Endodermal cell (in vitro differentiated cells): ENCODE results near the gene RUBCN. TPM values are rescaled to one million over a fixed set of nuclear protein-coding genes. Genes with fewer than 3 reads are reported as not detected.

Experiments used
- DNase-seq: peaks from one replicate; pipeline ENCODE4 v3.0.0-alpha.2; 2017
- H3K27ac ChIP-seq: 2 replicates; pipeline ENCODE4 v1.5.1; 2013; ENCODE audit warnings: mild to moderate bottlenecking, low read depth, low read length, moderate library complexity
- H3K27me3 ChIP-seq: 2 replicates; pipeline ENCODE4 v1.6.1; 2013; ENCODE audit warnings: mild to moderate bottlenecking, low read length, moderate library complexity; ENCODE audit not compliant: insufficient read depth, control insufficient read depth, poor library complexity, severe bottlenecking
- H3K36me3 ChIP-seq: 2 replicates; pipeline ENCODE4 v1.7.0; 2013; ENCODE audit warnings: mild to moderate bottlenecking, low read length, moderate library complexity; ENCODE audit not compliant: control insufficient read depth, insufficient read depth
- H3K4me1 ChIP-seq: one replicate; pipeline ENCODE4 v1.7.0; 2013; ENCODE audit warnings: low read length; ENCODE audit not compliant: control insufficient read depth, insufficient read depth
- H3K4me3 ChIP-seq: 2 replicates; pipeline ENCODE4 v1.5.1; 2013; ENCODE audit warnings: mild to moderate bottlenecking, low read length, moderate library complexity
- H3K9ac ChIP-seq: 2 replicates; pipeline ENCODE4 v1.6.1; 2013; ENCODE audit warnings: mild to moderate bottlenecking, low read length, moderate library complexity; ENCODE audit not compliant: poor library complexity, severe bottlenecking; ENCODE audit errors: extremely low read depth
- H3K9me3 ChIP-seq: 2 replicates; pipeline ENCODE4 v1.6.1; 2013; ENCODE audit warnings: mild to moderate bottlenecking, low read length, moderate library complexity; ENCODE audit not compliant: control insufficient read depth
- H3K27ac Mint-ChIP-seq: 2 replicates; pipeline ENCODE4 v1.8.0; 2020; ENCODE audit warnings: mixed read lengths
- H3K27me3 Mint-ChIP-seq: 2 replicates; pipeline ENCODE4 v1.8.0; 2021; ENCODE audit warnings: mild to moderate bottlenecking, mixed read lengths; ENCODE audit not compliant: insufficient read depth
- H3K36me3 Mint-ChIP-seq: 2 replicates; pipeline ENCODE4 v1.8.0; 2020; ENCODE audit warnings: low read depth, mixed read lengths
- H3K4me1 Mint-ChIP-seq: 2 replicates; pipeline ENCODE4 v1.8.0; 2020; ENCODE audit warnings: mixed read lengths
- H3K4me3 Mint-ChIP-seq: 2 replicates; pipeline ENCODE4 v1.8.0; 2020; ENCODE audit warnings: mild to moderate bottlenecking, moderate library complexity, mixed read lengths
- H3K9me3 Mint-ChIP-seq: 2 replicates; pipeline ENCODE4 v1.8.0; 2020; ENCODE audit warnings: mild to moderate bottlenecking, mixed read lengths
- WGBS, 2 experiments: methylation state at CpG; one replicate each; pipeline versions ENCODE4 v1.1.5 to v1.1.7; 2013; ENCODE audit warnings: missing lambda C conversion rate in 2 of 2, mixed read lengths in 1 of 2; ENCODE audit not compliant: insufficient coverage in 1 of 2, insufficient read length in 1 of 2; 5-methylcytosine and 5-hydroxymethylcytosine counted together
- total RNA-seq, 2 donors: library from RNA; stranded (reverse); fragmentation: NEBNext Ultra II Directional in 1 of 2; extraction: Animal tissue kit (Norgen Biotek cat#: 25700) in 1 of 2; gene quantifications; 2 replicates in 1 of 2; 3 replicates in 1 of 2; pipeline ENCODE4 v1.2.1, GENCODE V29; 2021
- TF ChIP-seq, protein P1 (sequence below): fragments of 200-600 bp; sonication (generic); conservative IDR thresholded peaks from 2 replicates; pipeline ENCODE4 v1.5.0; 2021; ENCODE audit warnings: antibody characterized with exemption, mild to moderate bottlenecking

Gene RUBCN
- total RNA-seq, 2 donors from 2014 or later = 17.2 to 18.3 TPM

DNA sequence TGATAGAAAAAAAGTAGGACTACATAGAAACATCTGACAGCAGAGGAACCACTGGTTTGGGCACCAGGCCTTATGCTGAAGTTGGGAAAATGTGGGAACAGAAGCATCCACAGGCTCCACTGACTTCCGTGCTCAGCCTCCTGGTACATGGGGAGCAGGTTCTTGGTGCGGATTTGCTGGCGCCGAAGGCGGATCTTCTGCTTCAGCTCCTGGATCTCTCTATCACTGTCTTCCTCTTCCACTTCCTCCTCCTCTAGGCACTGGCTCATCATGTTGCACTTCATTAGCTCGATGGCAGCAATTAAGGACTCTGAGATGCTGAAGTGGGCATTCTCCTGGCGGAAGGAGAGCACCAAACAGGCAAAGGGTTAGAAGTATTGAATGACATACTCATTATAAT, 42.5 kb downstream of the RUBCN start:
- 90 to 97% methylated on average over 7 of the region's 7 CpGs for WGBS, 2 experiments
- peaks cover 42% of the 10 kb centered on the region for H3K9me3 ChIP-seq
- Mint-ChIP-seq H3K9me3 (peaks cover 28% of the 10 kb centered on the region), H3K36me3 (peaks cover 90% of the 10 kb centered on the region), H3K4me3 (no peak overlapping the region), H3K27ac (no peak overlapping the region), H3K4me1 (peaks cover 5% of the 10 kb centered on the region), H3K27me3 (no peaks in the 10 kb centered on the region)
- TF ChIP-seq, protein P1, sequence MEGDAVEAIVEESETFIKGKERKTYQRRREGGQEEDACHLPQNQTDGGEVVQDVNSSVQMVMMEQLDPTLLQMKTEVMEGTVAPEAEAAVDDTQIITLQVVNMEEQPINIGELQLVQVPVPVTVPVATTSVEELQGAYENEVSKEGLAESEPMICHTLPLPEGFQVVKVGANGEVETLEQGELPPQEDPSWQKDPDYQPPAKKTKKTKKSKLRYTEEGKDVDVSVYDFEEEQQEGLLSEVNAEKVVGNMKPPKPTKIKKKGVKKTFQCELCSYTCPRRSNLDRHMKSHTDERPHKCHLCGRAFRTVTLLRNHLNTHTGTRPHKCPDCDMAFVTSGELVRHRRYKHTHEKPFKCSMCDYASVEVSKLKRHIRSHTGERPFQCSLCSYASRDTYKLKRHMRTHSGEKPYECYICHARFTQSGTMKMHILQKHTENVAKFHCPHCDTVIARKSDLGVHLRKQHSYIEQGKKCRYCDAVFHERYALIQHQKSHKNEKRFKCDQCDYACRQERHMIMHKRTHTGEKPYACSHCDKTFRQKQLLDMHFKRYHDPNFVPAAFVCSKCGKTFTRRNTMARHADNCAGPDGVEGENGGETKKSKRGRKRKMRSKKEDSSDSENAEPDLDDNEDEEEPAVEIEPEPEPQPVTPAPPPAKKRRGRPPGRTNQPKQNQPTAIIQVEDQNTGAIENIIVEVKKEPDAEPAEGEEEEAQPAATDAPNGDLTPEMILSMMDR = no peak
- no peaks in the 10 kb centered on the region for H3K27me3 ChIP-seq
- no peaks in the 10 kb centered on the region for H3K4me1 ChIP-seq
- H3K27ac ChIP-seq = no peak overlapping the region
- no peak for DNase-seq
- no peak overlapping the region for H3K9ac ChIP-seq
- peak overlapping the region; percentile 19 for H3K4me3 ChIP-seq
- peaks cover 78% of the 10 kb centered on the region for H3K36me3 ChIP-seq

DNA sequence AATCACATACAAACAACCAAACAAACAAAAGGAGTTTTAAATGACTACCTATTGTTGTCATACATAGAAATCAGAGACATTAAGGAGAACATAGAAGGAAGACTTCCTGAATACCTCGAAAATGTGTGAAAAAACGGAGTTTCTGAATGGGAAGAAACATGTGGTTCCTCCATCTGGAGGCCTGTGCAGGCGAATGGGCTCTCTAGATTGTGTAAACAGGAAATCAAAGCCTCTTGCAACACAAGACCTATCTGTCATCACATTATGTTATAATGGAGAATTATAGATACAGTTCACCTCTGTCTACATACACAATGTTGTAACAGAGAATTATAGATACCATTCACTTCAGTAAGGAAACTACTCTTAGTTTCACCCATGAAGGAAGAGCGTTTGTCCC, 44.1 kb downstream of the RUBCN start:
- no peaks in the 10 kb centered on the region for H3K27me3 Mint-ChIP-seq
- TF ChIP-seq, protein P1 = no peak
- no peak overlapping the region for H3K4me3 ChIP-seq
- H3K9me3 Mint-ChIP-seq = peaks cover 25% of the 10 kb centered on the region
- no peak overlapping the region for H3K27ac Mint-ChIP-seq
- H3K9ac ChIP-seq = no peak overlapping the region
- no peaks in the 10 kb centered on the region for H3K4me1 ChIP-seq
- no peaks in the 10 kb centered on the region for H3K27me3 ChIP-seq
- WGBS, 2 experiments = 89 to 100% methylated on average over 2 to 4 of the region's 4 CpGs
- H3K4me3 Mint-ChIP-seq = no peak overlapping the region
- no peak overlapping the region for H3K27ac ChIP-seq
- peaks cover 71% of the 10 kb centered on the region for H3K36me3 ChIP-seq
- H3K4me1 Mint-ChIP-seq = peaks cover 5% of the 10 kb centered on the region
- H3K36me3 Mint-ChIP-seq = peaks cover 89% of the 10 kb centered on the region
- no peak for DNase-seq
- H3K9me3 ChIP-seq = peaks cover 33% of the 10 kb centered on the region

DNA sequence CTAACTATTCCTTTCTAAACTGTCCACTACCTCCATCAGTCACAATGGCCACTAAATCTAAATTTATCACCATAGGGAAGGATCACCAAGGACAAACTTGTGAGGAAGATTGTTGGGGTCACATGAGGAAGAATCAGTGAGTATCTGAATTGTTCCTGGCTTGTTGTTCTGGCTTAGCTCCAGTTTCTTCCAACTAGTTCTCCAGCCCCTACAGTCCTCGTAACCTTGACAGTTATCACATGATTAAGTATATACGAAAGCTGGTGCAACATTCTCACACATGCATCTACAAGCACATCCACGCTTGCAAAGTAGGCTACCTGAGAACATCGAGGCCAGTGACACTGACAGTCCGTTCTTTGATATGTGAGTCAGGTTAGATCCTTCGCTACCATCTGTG, 46.0 kb downstream of the RUBCN start:
- DNase-seq = no peak
- 98 to 100% methylated on average over 1 to 6 of the region's 6 CpGs for WGBS, 2 experiments
- H3K9me3 ChIP-seq = peaks cover 18% of the 10 kb centered on the region
- no peak overlapping the region for H3K4me3 ChIP-seq
- H3K27ac ChIP-seq = no peak overlapping the region
- H3K36me3 Mint-ChIP-seq = peaks cover 73% of the 10 kb centered on the region
- H3K9me3 Mint-ChIP-seq = peaks cover 10% of the 10 kb centered on the region
- H3K27me3 Mint-ChIP-seq = no peaks in the 10 kb centered on the region
- no peaks in the 10 kb centered on the region for H3K4me1 ChIP-seq
- H3K4me3 Mint-ChIP-seq = no peak overlapping the region
- H3K27ac Mint-ChIP-seq = no peak overlapping the region
- no peaks in the 10 kb centered on the region for H3K27me3 ChIP-seq
- H3K4me1 Mint-ChIP-seq = peaks cover 5% of the 10 kb centered on the region
- H3K36me3 ChIP-seq = peaks cover 54% of the 10 kb centered on the region
- TF ChIP-seq, protein P1 = no peak
- H3K9ac ChIP-seq = no peak overlapping the region
